Transverse colon (tissue), 4 donors: ENCODE data around the gene RNF224. TPM values are rescaled to one million over a fixed set of nuclear protein-coding genes. Genes with fewer than 3 reads are reported as not detected.

Experiments
- DNase-seq: peaks from one replicate; pipeline ENCODE4 v3.0.0-alpha.2; 2019
- H3K27ac ChIP-seq, 4 donors: fragments of 200-600 bp; sonication (generic); 2 replicates each; pipeline ENCODE4 v1.5.1; 2016 to 2018; ENCODE audit warnings: inconsistent platforms in 4 of 4
- H3K27me3 ChIP-seq: fragments of 200-600 bp; sonication (generic); 2 replicates; pipeline ENCODE4 v1.5.1; 2017; ENCODE audit warnings: inconsistent platforms
- H3K36me3 ChIP-seq, 4 donors: fragments of 200-600 bp; sonication (generic); 2 replicates each; pipeline ENCODE4 v1.5.1; 2017 to 2019; ENCODE audit warnings: inconsistent platforms in 4 of 4
- H3K4me1 ChIP-seq, 4 donors: fragments of 200-600 bp; sonication (generic); 2 replicates each; pipeline ENCODE4 v1.5.1; 2017 to 2020; ENCODE audit warnings: inconsistent platforms in 4 of 4
- H3K4me3 ChIP-seq, 4 donors: fragments of 200-600 bp; sonication (generic); 1 replicate in 1 of 4; 2 replicates in 3 of 4; pipeline versions ENCODE4 v1.5.1 to v1.6.1; 2017 to 2019; ENCODE audit warnings: inconsistent platforms in 4 of 4
- H3K9me3 ChIP-seq, 2 donors: fragments of 200-600 bp; sonication (generic); 2 replicates each; pipeline ENCODE4 v1.5.1; 2017 to 2019; ENCODE audit warnings: inconsistent platforms in 2 of 2
- EP300 ChIP-seq: sonication (generic); formaldehyde crosslinking; IDR thresholded peaks from one replicate; pipeline ENCODE4 v1.6.1; 2017; ENCODE audit warnings: antibody characterized with exemption, low read depth
- POLR2A ChIP-seq: fragments of 450-650 bp; IDR thresholded peaks from one replicate; pipeline ENCODE4 v1.6.1; 2016; ENCODE audit warnings: antibody characterized with exemption, mild to moderate bottlenecking, moderate library complexity
- POLR2AphosphoS5 ChIP-seq, 3 donors: sonication (generic); formaldehyde crosslinking; IDR thresholded peaks; one replicate each; pipeline ENCODE4 v1.6.1; 2016; ENCODE audit warnings: antibody characterized with exemption in 3 of 3
- WGBS, 2 donors: methylation state at CpG; one replicate each; pipeline ENCODE4 v1.1.5; 2018; ENCODE audit warnings: low coverage in 1 of 2; 5-methylcytosine and 5-hydroxymethylcytosine counted together
- in situ Hi-C, 4 donors: fragments of 200-750 bp; cut with MboI; loops; one replicate each; pipeline versions ENCODE4 v1.15.0 to v1.15.1; 2017; ENCODE audit warnings: low sequenced_read_pairs in 3 of 4, low pct_ligation_motif_present in 1 of 4, low pct_unique_long_range_greater_than_20kb in 1 of 4
- intact Hi-C: fragments of 100-400 bp; cut with DNase I; formaldehyde crosslinking; loops from one replicate; pipeline ENCODE4 v1.15.1; 2023; ENCODE audit warnings: low total_unique reads
- total RNA-seq, 4 donors: library from RNA; depleted of rRNA; stranded (reverse); fragments of >200 nt; gene quantifications; one replicate each; pipeline ENCODE4 v1.1.0, GENCODE V29; 2016
- TF ChIP-seq, protein P1 (sequence below), 5 experiments: fragments of 200-600 bp in 3 of 5; fragments of 450-650 bp in 2 of 5; sonication (generic) in 3 of 5; IDR thresholded peaks; 1 replicate in 2 of 5; 2 replicates in 3 of 5; pipeline ENCODE4 v1.5.1; 2016 to 2017; ENCODE audit warnings: antibody characterized with exemption in 5 of 5, inconsistent platforms in 3 of 5, mild to moderate bottlenecking in 2 of 5, moderate library complexity in 1 of 5

Gene RNF224
- total RNA-seq, 4 donors from 2014 or later = not detected

- Histone ChIP-seq H3K4me3 (peak overlapping the region in 1 of 4 donors; percentile 98), H3K27me3 (no peaks in the 10 kb centered on the region), H3K36me3 (no peaks in the 10 kb centered on the region), H3K4me1 (peaks cover 36 to 60% (median 52%) of the 10 kb centered on the region in 4 donors), H3K9me3 (no peaks in the 10 kb centered on the region), H3K27ac (peak overlapping the region; percentile 94 to 99 (median 97))
- TF ChIP-seq, protein P1, sequence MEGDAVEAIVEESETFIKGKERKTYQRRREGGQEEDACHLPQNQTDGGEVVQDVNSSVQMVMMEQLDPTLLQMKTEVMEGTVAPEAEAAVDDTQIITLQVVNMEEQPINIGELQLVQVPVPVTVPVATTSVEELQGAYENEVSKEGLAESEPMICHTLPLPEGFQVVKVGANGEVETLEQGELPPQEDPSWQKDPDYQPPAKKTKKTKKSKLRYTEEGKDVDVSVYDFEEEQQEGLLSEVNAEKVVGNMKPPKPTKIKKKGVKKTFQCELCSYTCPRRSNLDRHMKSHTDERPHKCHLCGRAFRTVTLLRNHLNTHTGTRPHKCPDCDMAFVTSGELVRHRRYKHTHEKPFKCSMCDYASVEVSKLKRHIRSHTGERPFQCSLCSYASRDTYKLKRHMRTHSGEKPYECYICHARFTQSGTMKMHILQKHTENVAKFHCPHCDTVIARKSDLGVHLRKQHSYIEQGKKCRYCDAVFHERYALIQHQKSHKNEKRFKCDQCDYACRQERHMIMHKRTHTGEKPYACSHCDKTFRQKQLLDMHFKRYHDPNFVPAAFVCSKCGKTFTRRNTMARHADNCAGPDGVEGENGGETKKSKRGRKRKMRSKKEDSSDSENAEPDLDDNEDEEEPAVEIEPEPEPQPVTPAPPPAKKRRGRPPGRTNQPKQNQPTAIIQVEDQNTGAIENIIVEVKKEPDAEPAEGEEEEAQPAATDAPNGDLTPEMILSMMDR (IDR thresholded peaks at IDR 0.05) = no peak
- TF ChIP-seq POLR2A (no peak), POLR2AphosphoS5 (IDR thresholded peaks at IDR 0.05) (peak in 1 of 3 donors; percentile 11)
- no peak for DNase-seq
- in situ Hi-C loops = no loop called here
- 74% methylated on average over 9 of the region's 9 CpGs; no CpG with 5 or more reads in 1 of the 2 donors for WGBS, 2 donors
- intact Hi-C loops = no loop called here
Measured at GRCh38 chr9:137190315-137190856, 36.9 kb upstream of the RNF224 start.

DNA sequence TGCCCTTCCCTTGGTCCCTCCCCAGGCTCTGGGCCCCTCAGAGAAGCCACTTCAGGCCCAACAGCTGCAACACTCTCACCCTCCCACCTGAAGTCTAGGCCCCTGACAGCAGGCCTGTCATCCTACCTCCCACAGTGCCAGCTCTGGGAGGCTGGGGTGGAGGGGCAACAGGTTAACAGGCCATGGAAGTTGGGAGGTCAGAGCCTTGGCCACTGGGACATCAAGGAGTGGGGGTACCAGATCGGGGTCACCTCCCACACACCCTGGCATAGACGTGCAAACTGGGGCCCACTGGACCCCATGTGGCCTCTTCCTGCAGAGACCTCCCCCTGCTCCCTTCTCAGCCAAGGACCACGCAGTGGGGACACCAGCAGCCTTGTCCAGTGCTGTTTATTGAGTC, 36.1 kb upstream of the RNF224 start:
- Histone ChIP-seq H3K4me1 (peaks cover 31 to 63% (median 55%) of the 10 kb centered on the region in 4 donors), H3K27ac (peak overlapping the region in 1 of 4 donors; percentile 94), H3K9me3 (no peaks in the 10 kb centered on the region), H3K36me3 (no peaks in the 10 kb centered on the region), H3K4me3 (no peak overlapping the region), H3K27me3 (no peaks in the 10 kb centered on the region)
- 52% methylated on average over 2 of the region's 3 CpGs; no CpG with 5 or more reads in 1 of the 2 donors for WGBS, 2 donors
- in situ Hi-C loops = no loop called here
- DNase-seq = no peak
- intact Hi-C loops = no loop called here
- no peak for TF ChIP-seq EP300
- no peak for TF ChIP-seq POLR2AphosphoS5 (IDR thresholded peaks at IDR 0.05)
- TF ChIP-seq, protein P1 (IDR thresholded peaks at IDR 0.05) = no peak
- TF ChIP-seq POLR2A = no peak

DNA sequence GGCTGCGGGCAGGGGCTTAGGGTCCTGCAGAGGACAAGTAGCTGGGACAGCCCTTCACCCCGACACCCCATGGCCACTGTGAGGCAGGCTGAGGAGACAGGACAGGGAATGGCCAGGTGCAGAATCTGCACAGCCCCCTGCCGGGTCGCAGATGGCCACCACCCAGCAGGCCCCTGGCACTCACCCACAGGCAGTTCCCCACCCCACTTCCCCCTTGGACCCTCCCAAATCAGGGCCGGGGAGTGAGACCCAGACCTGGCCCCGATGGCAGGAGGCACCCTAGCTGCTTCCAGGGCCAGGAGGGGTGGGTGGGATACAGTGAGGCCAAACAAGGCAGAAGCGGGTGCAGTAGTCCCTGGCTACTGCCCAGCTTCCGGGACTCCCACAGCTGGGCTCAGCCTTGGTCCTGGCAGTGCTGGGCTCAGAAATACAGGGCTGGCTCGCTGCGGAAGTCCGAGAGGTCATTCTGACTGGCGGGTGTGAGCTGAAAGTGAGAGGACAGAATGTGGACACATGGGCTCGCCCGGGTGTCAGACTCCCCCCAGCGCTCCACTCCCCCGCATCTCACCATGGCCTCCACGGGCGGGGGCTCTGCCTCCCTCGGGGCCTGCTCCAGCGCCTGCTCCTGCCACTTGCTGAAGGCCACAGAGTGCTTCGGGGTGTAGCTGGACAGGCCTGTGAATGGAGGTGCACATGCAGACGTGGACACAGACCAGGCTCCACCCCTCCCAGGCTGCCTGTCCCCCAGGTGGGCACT, 35.4 kb upstream of the RNF224 start:
- intact Hi-C loops (no loop called here), in situ Hi-C loops (no loop called here)
- H3K4me3 ChIP-seq = no peak overlapping the region
- DNase-seq = no peak
- no peaks in the 10 kb centered on the region for H3K36me3 ChIP-seq
- H3K9me3 ChIP-seq = no peaks in the 10 kb centered on the region
- peaks cover 25 to 63% (median 55%) of the 10 kb centered on the region in 4 donors for H3K4me1 ChIP-seq
- H3K27ac ChIP-seq = no peak overlapping the region
- TF ChIP-seq, protein P1 (IDR thresholded peaks at IDR 0.05) = no peak
- no peaks in the 10 kb centered on the region for H3K27me3 ChIP-seq
- WGBS, 2 donors = 83 to 89% methylated on average over 5 to 21 of the region's 22 CpGs

GRCh38 chr9:137192448-137192780, 34.9 kb upstream of the RNF224 start:
- no peak for DNase-seq
- Histone ChIP-seq H3K4me3 (no peak overlapping the region), H3K27ac (no peak overlapping the region), H3K9me3 (no peaks in the 10 kb centered on the region), H3K4me1 (peaks cover 20 to 63% (median 55%) of the 10 kb centered on the region in 4 donors), H3K36me3 (no peaks in the 10 kb centered on the region), H3K27me3 (no peaks in the 10 kb centered on the region)
- no peak for TF ChIP-seq EP300
- peak in 1 of 3 donors; percentile 10 for TF ChIP-seq POLR2AphosphoS5 (IDR thresholded peaks at IDR 0.05)
- TF ChIP-seq POLR2A = no peak
- TF ChIP-seq, protein P1 (IDR thresholded peaks at IDR 0.05) = no peak
- in situ Hi-C loops (no loop called here), intact Hi-C loops (no loop called here)
- 73 to 86% methylated on average over 4 to 10 of the region's 10 CpGs for WGBS, 2 donors
